Progenitor cell of endocrine pancreas (in vitro differentiated cells): ENCODE measurements around the gene TMEM132D. TPM values are rescaled to one million over a fixed set of nuclear protein-coding genes. Genes with fewer than 3 reads are reported as not detected.

Experiments used
- DNase-seq: peaks from one replicate; pipeline ENCODE4 v3.0.0; 2021; ENCODE audit warnings: low spot score; ENCODE audit not compliant: unreplicated experiment
- H3K27ac Mint-ChIP-seq: 2 replicates; pipeline ENCODE4 v1.8.0; 2021; ENCODE audit warnings: mild to moderate bottlenecking, moderate library complexity, mixed read lengths
- H3K27me3 Mint-ChIP-seq: 2 replicates; pipeline ENCODE4 v1.8.0; 2021; ENCODE audit warnings: mixed read lengths
- H3K36me3 Mint-ChIP-seq: 2 replicates; pipeline ENCODE4 v1.8.0; 2022; ENCODE audit warnings: mixed read lengths; ENCODE audit not compliant: insufficient read depth
- H3K4me1 Mint-ChIP-seq: 2 replicates; pipeline ENCODE4 v1.8.0; 2021; ENCODE audit warnings: low read depth, mixed read lengths
- H3K4me3 Mint-ChIP-seq: 2 replicates; pipeline ENCODE4 v1.8.0; 2021; ENCODE audit warnings: low read depth, mild to moderate bottlenecking, moderate library complexity, mixed read lengths
- H3K9me3 Mint-ChIP-seq: 2 replicates; pipeline ENCODE4 v1.8.0; 2021; ENCODE audit warnings: low read depth, mixed read lengths
- total RNA-seq: library from RNA; stranded (reverse); gene quantifications from 2 replicates; pipeline ENCODE4 v1.2.1, GENCODE V29; 2021
- TF ChIP-seq, protein P1 (sequence below): fragments of 200-600 bp; sonication (generic); IDR thresholded peaks from one replicate; pipeline ENCODE4 v1.5.0; 2021; ENCODE audit warnings: antibody characterized with exemption, mild to moderate bottlenecking; ENCODE audit not compliant: unreplicated experiment

Gene TMEM132D
- total RNA-seq, 1 donor from 2014 or later = 0.46 TPM

DNA sequence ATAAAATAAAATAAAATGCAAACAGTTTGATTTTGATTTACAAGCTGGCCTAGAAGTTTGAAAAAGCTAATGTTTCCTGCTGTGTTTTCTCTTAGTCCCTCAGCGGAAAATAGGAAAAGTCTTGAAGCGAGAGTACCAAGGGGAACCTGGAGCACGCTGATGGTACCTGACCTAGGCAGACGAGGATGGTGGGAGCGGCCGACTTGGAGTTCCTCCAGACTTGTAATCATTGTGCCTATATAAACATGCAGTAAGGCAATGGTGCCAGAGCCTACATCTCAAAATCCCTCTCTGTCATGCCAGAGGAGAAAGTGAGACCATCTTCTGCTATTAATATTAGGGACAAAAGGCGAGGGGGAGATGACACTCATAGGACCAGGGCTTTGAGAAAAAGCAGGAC, 371.7 kb downstream of the TMEM132D start:
- TF ChIP-seq, protein P1, sequence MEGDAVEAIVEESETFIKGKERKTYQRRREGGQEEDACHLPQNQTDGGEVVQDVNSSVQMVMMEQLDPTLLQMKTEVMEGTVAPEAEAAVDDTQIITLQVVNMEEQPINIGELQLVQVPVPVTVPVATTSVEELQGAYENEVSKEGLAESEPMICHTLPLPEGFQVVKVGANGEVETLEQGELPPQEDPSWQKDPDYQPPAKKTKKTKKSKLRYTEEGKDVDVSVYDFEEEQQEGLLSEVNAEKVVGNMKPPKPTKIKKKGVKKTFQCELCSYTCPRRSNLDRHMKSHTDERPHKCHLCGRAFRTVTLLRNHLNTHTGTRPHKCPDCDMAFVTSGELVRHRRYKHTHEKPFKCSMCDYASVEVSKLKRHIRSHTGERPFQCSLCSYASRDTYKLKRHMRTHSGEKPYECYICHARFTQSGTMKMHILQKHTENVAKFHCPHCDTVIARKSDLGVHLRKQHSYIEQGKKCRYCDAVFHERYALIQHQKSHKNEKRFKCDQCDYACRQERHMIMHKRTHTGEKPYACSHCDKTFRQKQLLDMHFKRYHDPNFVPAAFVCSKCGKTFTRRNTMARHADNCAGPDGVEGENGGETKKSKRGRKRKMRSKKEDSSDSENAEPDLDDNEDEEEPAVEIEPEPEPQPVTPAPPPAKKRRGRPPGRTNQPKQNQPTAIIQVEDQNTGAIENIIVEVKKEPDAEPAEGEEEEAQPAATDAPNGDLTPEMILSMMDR = no peak
- H3K27me3 Mint-ChIP-seq = peaks cover 24% of the 10 kb centered on the region
- no peaks in the 10 kb centered on the region for H3K36me3 Mint-ChIP-seq
- peaks cover 5% of the 10 kb centered on the region for H3K4me1 Mint-ChIP-seq
- H3K4me3 Mint-ChIP-seq = no peak overlapping the region
- no peak overlapping the region for H3K27ac Mint-ChIP-seq
- no peaks in the 10 kb centered on the region for H3K9me3 Mint-ChIP-seq
- no peak for DNase-seq

DNA sequence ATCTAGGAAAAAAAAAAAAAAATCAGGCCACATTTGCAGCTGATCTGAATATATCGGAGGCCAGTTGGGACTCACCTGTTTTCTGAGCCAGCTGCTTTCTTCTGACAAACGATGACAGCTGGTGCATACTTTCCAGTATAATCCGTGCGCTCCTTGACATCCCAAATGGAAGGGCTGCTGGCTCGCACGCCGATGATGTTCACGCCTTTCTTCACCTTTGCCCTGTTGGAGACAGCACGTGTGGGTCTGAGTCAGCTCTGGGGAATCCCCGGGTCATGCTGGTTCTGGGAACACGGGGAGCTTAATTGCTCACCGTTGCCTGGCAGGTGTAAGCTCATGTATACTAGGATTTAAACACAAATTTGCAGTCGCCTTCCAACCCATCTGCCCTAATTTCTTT, 372.8 kb downstream of the TMEM132D start:
- H3K27ac Mint-ChIP-seq = no peak overlapping the region
- DNase-seq = no peak
- TF ChIP-seq, protein P1 = no peak
- H3K4me3 Mint-ChIP-seq = no peak overlapping the region
- H3K36me3 Mint-ChIP-seq = no peaks in the 10 kb centered on the region
- H3K4me1 Mint-ChIP-seq = peaks cover 5% of the 10 kb centered on the region
- no peaks in the 10 kb centered on the region for H3K9me3 Mint-ChIP-seq
- peaks cover 24% of the 10 kb centered on the region for H3K27me3 Mint-ChIP-seq

DNA sequence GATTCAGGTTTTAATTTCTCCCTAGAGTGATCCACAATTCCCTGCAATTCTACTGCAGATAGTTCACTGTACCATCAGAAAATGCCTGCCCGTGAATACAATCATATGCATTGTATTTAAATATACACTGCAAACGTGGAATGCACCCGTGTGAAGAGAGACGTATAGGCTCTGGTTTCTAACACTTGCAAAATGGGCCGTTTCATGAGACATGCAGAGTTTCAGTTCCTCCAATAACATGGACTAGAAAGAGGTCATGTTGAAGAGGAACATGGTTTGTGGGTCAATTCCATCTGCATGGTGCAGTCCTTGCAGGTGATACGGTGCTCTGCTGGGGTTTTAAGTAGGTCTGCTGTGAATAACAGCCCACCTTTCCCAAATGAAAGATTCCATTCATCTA, 373.3 kb downstream of the TMEM132D start:
- no peaks in the 10 kb centered on the region for H3K9me3 Mint-ChIP-seq
- H3K4me1 Mint-ChIP-seq = peaks cover 5% of the 10 kb centered on the region
- TF ChIP-seq, protein P1 = no peak
- no peaks in the 10 kb centered on the region for H3K36me3 Mint-ChIP-seq
- no peak overlapping the region for H3K4me3 Mint-ChIP-seq
- peaks cover 24% of the 10 kb centered on the region for H3K27me3 Mint-ChIP-seq
- no peak for DNase-seq
- H3K27ac Mint-ChIP-seq = no peak overlapping the region

GRCh38 chr12:129527506-129527905, 376.3 kb downstream of the TMEM132D start:
- peaks cover 5% of the 10 kb centered on the region for H3K4me1 Mint-ChIP-seq
- H3K36me3 Mint-ChIP-seq = no peaks in the 10 kb centered on the region
- no peak overlapping the region for H3K27ac Mint-ChIP-seq
- no peak for DNase-seq
- no peak overlapping the region for H3K4me3 Mint-ChIP-seq
- TF ChIP-seq, protein P1 = no peak
- peaks cover 15% of the 10 kb centered on the region for H3K27me3 Mint-ChIP-seq
- H3K9me3 Mint-ChIP-seq = no peaks in the 10 kb centered on the region

DNA sequence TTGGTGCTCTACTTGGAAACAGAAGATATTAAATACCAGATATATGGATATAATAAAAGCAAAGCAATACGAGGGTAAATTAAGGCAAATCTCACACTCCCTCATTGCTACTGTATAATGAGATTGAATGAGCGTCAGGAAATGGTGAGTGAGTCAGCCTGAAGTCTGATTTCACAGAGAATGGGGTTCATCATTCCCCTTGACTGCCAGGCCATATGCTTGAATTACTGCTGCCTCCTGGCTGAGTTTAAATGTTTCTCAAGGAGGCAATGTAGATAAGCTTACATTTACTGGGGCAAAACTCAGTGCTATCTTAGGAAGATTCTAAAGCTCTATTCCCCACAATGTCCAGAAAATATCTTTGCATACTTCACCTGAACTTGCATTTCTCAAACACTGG, 380.2 kb downstream of the TMEM132D start:
- H3K9me3 Mint-ChIP-seq = no peaks in the 10 kb centered on the region
- H3K27me3 Mint-ChIP-seq = peaks cover 3% of the 10 kb centered on the region
- DNase-seq = no peak
- H3K27ac Mint-ChIP-seq = no peak overlapping the region
- no peaks in the 10 kb centered on the region for H3K4me1 Mint-ChIP-seq
- no peak overlapping the region for H3K4me3 Mint-ChIP-seq
- H3K36me3 Mint-ChIP-seq = no peaks in the 10 kb centered on the region
- TF ChIP-seq, protein P1 = no peak

DNA sequence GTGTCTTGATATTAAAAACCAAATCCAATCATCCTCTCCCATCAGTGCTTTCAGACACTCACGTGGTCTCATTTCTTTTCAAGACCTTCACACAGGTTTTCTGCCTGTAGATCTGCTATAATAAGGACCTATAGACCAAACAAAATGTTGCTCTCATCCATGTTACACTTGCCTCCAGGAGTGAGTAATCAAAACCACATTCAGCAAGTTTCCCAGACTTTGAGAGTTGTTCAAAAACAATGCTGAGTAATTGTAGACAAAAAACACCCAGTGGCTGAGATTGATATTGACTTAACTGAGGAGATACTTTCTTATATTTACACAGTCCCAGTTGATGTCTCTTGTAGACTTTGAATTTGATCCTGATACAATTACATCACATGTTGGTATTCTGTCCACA, 383.1 kb downstream of the TMEM132D start:
- no peaks in the 10 kb centered on the region for H3K27me3 Mint-ChIP-seq
- H3K4me1 Mint-ChIP-seq = no peaks in the 10 kb centered on the region
- H3K36me3 Mint-ChIP-seq = peaks cover 1% of the 10 kb centered on the region
- H3K9me3 Mint-ChIP-seq = peaks cover 14% of the 10 kb centered on the region
- DNase-seq = no peak
- H3K27ac Mint-ChIP-seq = no peak overlapping the region
- TF ChIP-seq, protein P1 = no peak
- H3K4me3 Mint-ChIP-seq = no peak overlapping the region
